DMS53 (cell line): Measurements from ENCODE around the gene SMG6.
"Not testable (repeated sequence)": the region's sequence is repeated elsewhere in the genome, so short reads cannot be mapped to it uniquely, and the experiment has no call there.

ENCODE experiments used
- DNase-seq: peaks from one replicate; lab custom pipeline; 2025; lab: John Stamatoyannopoulos, UW

Gene SMG6

DNA sequence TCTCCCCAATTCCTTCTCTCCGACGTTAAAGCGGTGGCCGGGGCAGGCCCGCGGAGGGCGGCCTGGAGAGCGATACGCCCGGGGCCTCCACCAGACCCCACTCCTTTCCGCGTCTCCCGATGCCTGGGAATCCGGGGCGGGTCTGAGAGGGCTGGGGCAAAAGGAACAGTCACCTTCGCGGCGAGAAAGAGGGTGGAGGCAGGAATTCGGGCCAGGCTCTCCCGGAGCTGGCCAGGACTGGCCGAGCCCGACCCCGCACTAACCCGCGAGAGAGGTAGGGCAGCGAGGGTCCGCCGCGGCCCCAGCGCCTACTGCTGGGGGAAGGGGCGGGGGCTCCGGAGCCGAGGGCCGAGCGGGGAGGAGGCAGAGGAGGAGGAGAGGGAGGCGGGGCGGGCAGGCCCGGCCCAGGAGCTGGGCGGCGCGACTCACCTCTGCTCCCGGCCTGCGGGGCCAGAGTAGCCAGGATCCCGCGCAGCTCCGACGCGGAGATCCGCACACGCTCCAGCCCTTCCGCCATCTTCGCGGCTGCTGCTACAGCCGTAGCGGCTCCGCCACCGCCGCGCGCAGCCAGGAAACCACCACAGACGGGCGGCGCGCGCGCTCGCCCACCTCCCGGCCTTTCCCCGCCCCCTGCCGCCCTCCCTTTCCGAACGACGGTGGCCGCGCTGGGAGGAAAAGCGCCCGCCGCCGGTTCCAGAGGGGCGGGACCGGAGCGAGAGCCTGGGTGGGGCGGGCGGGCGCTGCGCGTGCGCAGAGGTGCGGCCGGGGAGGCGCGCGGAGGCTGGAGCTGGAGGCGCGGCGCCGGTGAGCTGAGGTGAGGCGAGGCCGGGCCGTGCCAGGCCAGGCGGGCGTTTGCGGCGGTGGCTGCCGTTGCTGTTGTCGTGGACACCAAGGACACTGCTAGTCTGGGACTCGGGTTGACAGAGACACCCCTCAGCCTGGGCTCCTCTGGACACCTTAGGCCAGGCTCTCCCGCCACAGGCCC lies at the start of gene SMG6, which contains the start of gene SRR:
Gene SMG6, minus strand, starts transcription at position 582 of the 985 bp plus-strand sequence. Its CDS starts 65 bp downstream, at position 517.
Gene SRR, plus strand, starts transcription at position 747 of the 985 bp plus-strand sequence. CDS start 11,611 bp downstream, outside the sequence.
- peak; percentile 94 for DNase-seq

GRCh38 chr17:2351269-2351668 lies 47.7 kb upstream of the SMG6 start:
- no peak for DNase-seq

GRCh38 chr17:2347805-2348685 lies 44.5 kb upstream of the SMG6 start:
- DNase-seq: peak; percentile 93

GRCh38 chr17:2346475-2346874 lies 42.9 kb upstream of the SMG6 start:
- no peak for DNase-seq

GRCh38 chr17:2344528-2344927 lies 40.9 kb upstream of the SMG6 start:
- no peak for DNase-seq

- DNase-seq: peak; percentile 45
These were observed 39.8 kb upstream of the SMG6 start for GRCh38 chr17:2343421-2343820.

DNA sequence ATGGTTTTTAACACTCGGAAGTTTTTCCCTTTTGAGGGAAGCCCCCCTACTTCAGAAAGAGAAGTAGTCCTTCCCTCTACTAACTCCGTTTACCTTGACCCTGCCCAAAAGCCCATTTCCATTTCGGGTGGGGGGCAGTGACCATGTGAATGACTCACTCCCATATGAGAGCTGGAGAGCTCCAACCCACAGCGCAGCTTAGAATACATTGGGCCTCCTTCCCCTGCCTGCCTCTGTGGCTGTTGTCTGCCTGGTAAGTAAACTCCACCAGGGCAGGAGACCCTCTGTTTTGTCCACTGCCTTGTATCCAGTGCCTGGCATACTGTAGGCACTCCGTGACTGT lies 34.7 kb upstream of the SMG6 start:
- peak; percentile 14 for DNase-seq

DNA sequence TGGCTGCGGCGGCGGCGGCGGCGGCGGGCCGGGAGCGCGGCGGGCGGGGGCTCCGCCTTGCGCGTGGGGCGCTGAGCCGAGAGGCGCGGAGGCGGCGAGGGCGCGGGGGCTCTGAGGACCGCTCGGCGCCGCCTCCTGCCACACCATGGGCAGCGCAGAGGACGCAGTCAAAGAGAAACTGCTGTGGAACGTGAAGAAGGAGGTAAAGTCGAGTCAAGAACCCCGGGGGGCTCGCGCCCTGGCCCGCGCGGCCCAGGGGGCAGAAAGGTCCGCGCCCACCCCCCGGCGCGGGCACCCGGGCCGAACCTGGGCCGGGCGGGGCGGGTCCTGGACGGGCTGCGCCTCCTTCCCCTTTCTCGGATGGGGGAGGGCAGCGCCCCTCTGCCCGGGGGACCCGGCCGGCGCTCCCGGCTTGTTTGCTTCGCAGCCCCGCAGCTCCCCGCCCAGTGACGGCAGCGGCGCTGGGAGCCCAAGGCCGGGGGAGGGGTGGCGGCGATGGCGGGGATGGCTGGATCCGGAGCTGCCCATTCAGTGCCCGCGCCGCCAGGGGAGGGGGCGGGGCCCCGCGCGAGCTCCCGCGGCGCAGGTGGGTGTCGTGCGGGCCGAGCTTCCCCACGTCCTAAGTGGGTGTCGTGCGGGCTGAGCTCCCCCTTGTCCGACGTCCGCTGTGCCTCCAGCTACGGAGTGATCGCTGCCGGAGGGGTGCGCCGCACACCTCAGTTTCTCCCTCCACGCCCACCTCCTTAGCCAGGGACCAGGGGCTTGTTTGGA lies 34.1 kb upstream of the SMG6 start:
- DNase-seq: peak; percentile 70

DNA sequence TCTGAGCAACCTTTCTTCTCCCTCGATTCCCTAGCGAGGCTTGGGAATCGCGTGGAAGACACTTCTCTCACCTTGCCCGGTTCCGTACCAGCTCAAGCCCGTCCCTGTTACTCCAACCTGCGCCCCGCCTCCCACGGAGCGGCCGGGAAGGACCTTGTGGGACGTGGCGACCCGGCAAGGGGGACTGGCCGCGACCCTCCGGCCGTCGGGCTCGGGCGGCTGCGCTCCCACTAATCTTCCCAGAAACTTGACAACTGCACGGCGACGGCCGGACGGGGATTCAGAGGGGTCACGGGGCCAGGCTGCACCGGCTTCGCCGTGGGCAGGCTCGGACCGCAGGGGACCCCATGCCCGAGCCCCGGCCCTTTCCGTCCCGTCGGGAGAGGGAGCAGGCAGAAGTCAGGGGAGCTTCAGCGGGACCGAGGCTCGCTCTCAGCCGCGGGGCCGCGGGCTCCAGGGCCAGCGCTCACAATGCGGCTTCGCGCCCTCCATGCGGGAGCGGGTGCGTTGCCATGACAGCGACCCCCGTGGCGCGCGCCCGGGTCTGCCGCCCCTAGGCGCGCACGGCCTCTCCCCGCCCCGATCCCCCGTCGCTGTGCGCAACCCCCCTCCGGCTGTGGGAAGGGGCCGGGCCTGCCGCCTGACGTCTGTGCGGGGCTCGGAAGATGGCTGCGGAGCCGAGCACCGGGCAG lies 33.4 kb upstream of the SMG6 start, which contains the start of gene SGSM2:
Gene SGSM2, plus strand, starts transcription at position 650 of the 692 bp plus-strand sequence. CDS start 188 bp downstream, outside the sequence.
- DNase-seq: peak; percentile 56

DNA sequence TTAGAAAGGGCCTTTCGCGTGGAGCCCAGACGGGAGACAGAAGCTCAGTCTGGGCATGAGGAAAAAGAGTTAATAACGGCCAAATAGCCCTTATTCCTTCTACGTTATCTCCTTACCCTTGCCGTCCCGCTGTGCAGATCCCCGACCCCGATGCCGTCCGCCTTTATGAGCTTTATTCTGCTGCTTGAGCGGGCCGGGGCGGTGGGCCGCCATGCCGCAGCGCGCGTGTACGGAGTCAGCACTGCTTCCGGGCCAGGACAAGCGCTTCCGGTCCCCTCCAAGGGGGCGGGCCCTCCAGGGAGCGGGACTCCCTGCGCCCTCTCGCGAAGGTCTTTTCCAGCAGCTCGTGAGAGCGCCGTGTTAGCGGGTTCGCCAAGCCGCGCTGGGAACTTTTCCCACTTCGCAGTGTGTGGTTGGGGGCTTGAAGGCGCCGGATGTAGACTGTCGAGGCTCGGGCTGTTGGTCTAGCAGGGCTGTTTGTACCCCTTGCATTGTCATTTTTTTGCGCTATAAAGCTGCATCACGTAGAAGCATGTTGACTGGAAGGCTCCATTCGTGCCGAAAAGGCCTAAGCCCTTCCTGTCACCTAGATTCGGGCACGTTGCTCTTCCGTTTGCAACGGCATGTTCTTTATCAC lies 32.7 kb upstream of the SMG6 start, which contains the start of gene TSR1:
Gene TSR1, minus strand, starts transcription at position 243 of the 637 bp plus-strand sequence. Its CDS starts 30 bp downstream, at position 213.
- DNase-seq: peak; percentile 93

GRCh38 chr17:2335726-2336214 lies 32.2 kb upstream of the SMG6 start:
- DNase-seq: peak; percentile 29

DNA sequence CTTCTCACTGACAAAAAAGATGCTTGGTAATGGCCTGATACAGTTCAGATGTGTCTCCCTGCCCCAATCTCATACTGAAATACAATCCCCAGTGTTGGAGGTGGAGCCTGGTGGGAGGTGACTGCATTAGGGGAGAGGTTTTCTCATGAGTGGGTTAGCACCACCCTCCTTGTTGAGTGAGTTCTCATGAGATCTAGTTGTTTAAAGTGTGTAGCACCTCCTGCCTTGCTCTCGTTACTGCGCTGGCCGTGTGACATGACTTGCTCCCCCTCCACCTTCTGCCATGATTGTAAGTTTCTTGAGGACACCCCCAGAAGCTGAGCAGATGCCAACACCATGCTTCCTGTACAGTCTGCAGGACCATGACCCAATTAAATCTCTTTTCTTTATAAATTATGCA lies 27.7 kb upstream of the SMG6 start:
- DNase-seq: peak; percentile 16

DNA sequence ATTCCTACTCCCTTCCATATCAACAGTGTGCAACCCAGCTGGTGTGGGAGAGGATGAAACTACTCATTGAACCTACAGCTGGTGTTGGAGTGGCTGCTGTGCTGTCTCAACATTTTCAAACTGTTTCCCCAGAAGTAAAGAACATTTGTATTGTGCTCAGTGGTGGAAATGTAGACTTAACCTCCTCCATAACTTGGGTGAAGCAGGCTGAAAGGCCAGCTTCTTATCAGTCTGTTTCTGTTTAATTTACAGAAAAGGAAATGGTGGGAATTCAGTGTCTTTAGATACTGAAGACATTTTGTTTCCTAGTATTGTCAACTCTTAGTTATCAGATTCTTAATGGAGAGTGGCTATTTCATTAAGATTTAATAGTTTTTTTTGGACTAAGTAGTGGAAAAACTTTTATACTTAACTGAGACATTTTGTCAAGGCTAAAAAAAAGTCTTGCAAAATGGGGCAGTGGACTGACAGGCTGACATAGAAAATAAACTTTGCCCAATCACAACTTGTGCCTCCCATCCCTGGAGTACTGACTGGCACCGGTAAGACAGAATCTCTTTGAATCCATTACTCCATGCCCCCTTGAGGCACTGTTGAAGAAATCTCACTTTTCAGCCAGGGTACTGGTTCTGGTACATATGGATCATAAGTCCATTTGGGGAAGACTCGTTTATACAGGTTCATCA lies 20.2 kb upstream of the SMG6 start:
- no peak for DNase-seq

GRCh38 chr17:2321399-2321798 lies 17.8 kb upstream of the SMG6 start:
- no peak for DNase-seq

DNA sequence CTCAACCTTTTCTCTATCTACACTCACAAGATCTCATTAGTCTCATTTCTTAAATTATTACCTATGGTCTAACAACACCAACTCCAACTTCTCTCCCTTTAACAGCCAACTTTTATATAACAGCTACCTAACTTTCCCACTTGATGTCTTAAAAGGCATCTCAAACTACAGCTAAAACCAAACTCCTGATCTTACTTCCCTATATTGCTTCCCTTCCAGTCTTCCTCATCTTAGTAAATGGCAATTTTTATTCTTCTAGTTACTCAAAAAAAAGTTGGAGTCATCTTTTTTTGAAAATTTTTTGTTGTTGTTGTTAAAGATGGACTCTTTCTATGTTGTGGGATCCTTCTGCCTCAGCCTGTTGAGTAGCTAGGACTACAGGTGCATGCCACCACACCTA lies 15.5 kb upstream of the SMG6 start:
- DNase-seq: no peak

DNA sequence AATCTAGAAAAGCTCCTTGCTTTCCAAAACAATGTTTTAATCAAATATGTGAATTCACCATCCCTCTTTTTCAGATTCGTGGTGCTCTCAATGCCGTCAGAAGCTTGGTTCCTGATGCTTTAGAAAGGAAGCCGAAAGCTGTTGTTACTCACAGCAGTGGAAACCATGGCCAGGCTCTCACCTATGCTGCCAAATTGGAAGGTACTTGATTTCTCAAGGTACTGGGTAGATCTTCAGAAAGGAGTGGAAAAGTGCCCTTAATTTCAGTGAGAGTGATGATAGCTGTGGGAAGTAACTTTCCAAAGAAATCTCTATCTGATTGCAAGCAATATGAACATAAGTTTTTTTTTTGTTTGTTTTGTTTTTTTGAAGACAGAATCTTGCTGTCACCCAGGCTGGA lies 14.2 kb upstream of the SMG6 start:
- no peak for DNase-seq

- DNase-seq: not testable (repeated sequence)
These were observed 13.3 kb upstream of the SMG6 start for GRCh38 chr17:2316916-2317205.

GRCh38 chr17:2312736-2313135 lies 9.2 kb upstream of the SMG6 start:
- DNase-seq: no peak

- no peak for DNase-seq
These were observed 6.0 kb upstream of the SMG6 start for GRCh38 chr17:2309338-2310154.
